ENCODE data around the gene USP40.

GRCh38 chr2:233473878-233474277, 92.7 kb downstream of the USP40 start:
- TF ChIP-seq CTCF (IDR thresholded peaks at IDR 0.05), result no peak
- no peak for TF ChIP-seq POLR2A (IDR thresholded peaks at IDR 0.05)

Data from thyroid gland (tissue), 4 donors.